NOMO-1 treated with dmso at 0.1 percent for 144 hours (cell line): ENCODE results near the gene VGLL4.
"Not testable (repeated sequence)": the region's sequence is repeated elsewhere in the genome, so short reads cannot be mapped to it uniquely, and the experiment has no call there.

Experiments used
- DNase-seq: peaks from one replicate; lab custom pipeline; 2025; ENCODE audit not compliant: unreplicated experiment; lab: John Stamatoyannopoulos, UW

The VGLL4 gene

GRCh38 chr3:11607816-11608215, 35.9 kb downstream of the VGLL4 start:
- DNase-seq = no peak

GRCh38 chr3:11606865-11607440, 36.8 kb downstream of the VGLL4 start:
- no peak for DNase-seq

- DNase-seq = no peak
These were observed 37.5 kb downstream of the VGLL4 start for GRCh38 chr3:11606090-11606784.

GRCh38 chr3:11605398-11605797, 38.3 kb downstream of the VGLL4 start:
- DNase-seq = no peak

- DNase-seq = no peak
These were observed 39.4 kb downstream of the VGLL4 start for GRCh38 chr3:11604139-11604892.

GRCh38 chr3:11603628-11604027, 40.1 kb downstream of the VGLL4 start:
- DNase-seq = no peak

- DNase-seq = no peak
These were observed 40.7 kb downstream of the VGLL4 start for GRCh38 chr3:11602886-11603527.

GRCh38 chr3:11602239-11602840, 41.4 kb downstream of the VGLL4 start:
- no peak for DNase-seq

- DNase-seq = no peak
These were observed 42.1 kb downstream of the VGLL4 start for GRCh38 chr3:11601446-11602238.

GRCh38 chr3:11600501-11601282, 43.0 kb downstream of the VGLL4 start:
- DNase-seq = no peak

- no peak for DNase-seq
These were observed 47.3 kb downstream of the VGLL4 start for GRCh38 chr3:11596387-11596786.

- DNase-seq = not testable (repeated sequence)
These were observed 48.7 kb downstream of the VGLL4 start for GRCh38 chr3:11595024-11595423.

GRCh38 chr3:11593318-11594034, 50.2 kb downstream of the VGLL4 start:
- no peak for DNase-seq

- DNase-seq = no peak
These were observed 51.0 kb downstream of the VGLL4 start for GRCh38 chr3:11592445-11593298.

GRCh38 chr3:11591391-11592282, 52.1 kb downstream of the VGLL4 start:
- no peak for DNase-seq

- no peak for DNase-seq
These were observed 52.7 kb downstream of the VGLL4 start for GRCh38 chr3:11591002-11591355.

- DNase-seq = no peak
These were observed 54.0 kb downstream of the VGLL4 start for GRCh38 chr3:11589706-11590105.
